Measurements from ENCODE around the gene PIP5K1C. TPM values are rescaled to one million over a fixed set of nuclear protein-coding genes. Genes with fewer than 3 reads are reported as not detected.

PIP5K1C gene
- total RNA-seq, 1 donor from 2014 or later: 75.7 TPM

- Mint-ChIP-seq H3K27me3 (ENCODE audit: unreplicated experiment) (no peaks in the 10 kb centered on the region), H3K27ac (ENCODE audit: unreplicated experiment) (no peak overlapping the region), H3K4me3 (ENCODE audit: unreplicated experiment) (no peak overlapping the region), H3K4me1 (ENCODE audit: unreplicated experiment) (peaks cover 7% of the 10 kb centered on the region), H3K9me3 (ENCODE audit: unreplicated experiment) (no peaks in the 10 kb centered on the region), H3K36me3 (ENCODE audit: unreplicated experiment) (peaks cover 25% of the 10 kb centered on the region)
- no peak for DNase-seq (ENCODE audit: extremely low spot score, unreplicated experiment)
- no peak for TF ChIP-seq CTCF (IDR thresholded peaks at IDR 0.05)
Observed at GRCh38 chr19:3658004-3658869, 42.0 kb downstream of the PIP5K1C start.

GRCh38 chr19:3657395-3657769 lies 42.9 kb downstream of the PIP5K1C start:
- Mint-ChIP-seq H3K27me3 (ENCODE audit: unreplicated experiment) (no peaks in the 10 kb centered on the region), H3K27ac (ENCODE audit: unreplicated experiment) (no peak overlapping the region), H3K4me3 (ENCODE audit: unreplicated experiment) (no peak overlapping the region), H3K36me3 (ENCODE audit: unreplicated experiment) (peaks cover 21% of the 10 kb centered on the region), H3K4me1 (ENCODE audit: unreplicated experiment) (peaks cover 7% of the 10 kb centered on the region), H3K9me3 (ENCODE audit: unreplicated experiment) (no peaks in the 10 kb centered on the region)
- peak; percentile 1 for TF ChIP-seq CTCF (IDR thresholded peaks at IDR 0.05)
- DNase-seq (ENCODE audit: extremely low spot score, unreplicated experiment): no peak

- DNase-seq (ENCODE audit: extremely low spot score, unreplicated experiment): no peak
- H3K27me3 Mint-ChIP-seq (ENCODE audit: unreplicated experiment): no peaks in the 10 kb centered on the region
- H3K4me3 Mint-ChIP-seq (ENCODE audit: unreplicated experiment): no peak overlapping the region
- H3K27ac Mint-ChIP-seq (ENCODE audit: unreplicated experiment): no peak overlapping the region
- H3K36me3 Mint-ChIP-seq (ENCODE audit: unreplicated experiment): peaks cover 21% of the 10 kb centered on the region
- H3K9me3 Mint-ChIP-seq (ENCODE audit: unreplicated experiment): no peaks in the 10 kb centered on the region
- H3K4me1 Mint-ChIP-seq (ENCODE audit: unreplicated experiment): peaks cover 7% of the 10 kb centered on the region
- TF ChIP-seq CTCF (IDR thresholded peaks at IDR 0.05): peak; percentile 6
Observed at GRCh38 chr19:3656747-3657394, 43.4 kb downstream of the PIP5K1C start.

- no peak overlapping the region for H3K4me3 Mint-ChIP-seq (ENCODE audit: unreplicated experiment)
- DNase-seq (ENCODE audit: extremely low spot score, unreplicated experiment): no peak
Observed at GRCh38 chr19:3656073-3656746, 44.1 kb downstream of the PIP5K1C start.

More at GRCh38 chr19:3656073-3656746, 44.1 kb downstream of the PIP5K1C start:
- Mint-ChIP-seq H3K36me3 (ENCODE audit: unreplicated experiment) (peaks cover 19% of the 10 kb centered on the region), H3K27ac (ENCODE audit: unreplicated experiment) (peak overlapping the region; percentile 89), H3K4me1 (ENCODE audit: unreplicated experiment) (peaks cover 7% of the 10 kb centered on the region), H3K9me3 (ENCODE audit: unreplicated experiment) (no peaks in the 10 kb centered on the region), H3K27me3 (ENCODE audit: unreplicated experiment) (no peaks in the 10 kb centered on the region)
- no peak for TF ChIP-seq CTCF (IDR thresholded peaks at IDR 0.05)
